HepG2 (cell line): ENCODE results near the gene KLC4. TPM values are rescaled to one million over a fixed set of nuclear protein-coding genes. Genes with fewer than 3 reads are reported as not detected.
A peak's percentile ranks its signal among the peaks of the same experiment; 100 is the strongest.

ENCODE experiments used
- AGO2 ChIP-seq: fragments of 200-400 bp; formaldehyde crosslinking; optimal IDR thresholded peaks from 2 replicates; pipeline ENCODE3; 2017; ENCODE audit warnings: mild to moderate bottlenecking, low read depth, low read length, moderate library complexity
- ASH2L ChIP-seq: fragments of 300-600, 200-600 bp; sonication (generic); IDR thresholded peaks from 2 replicates; pipeline ENCODE4 v1.7.0; 2017; ENCODE audit warnings: low read depth, mild to moderate bottlenecking, moderate library complexity, mixed read lengths, low read length; ENCODE audit not compliant: insufficient read length
- CC2D1A ChIP-seq: sonication (generic); formaldehyde crosslinking; IDR thresholded peaks from 2 replicates; pipeline ENCODE4 v1.8.1; 2023; ENCODE audit warnings: mild to moderate bottlenecking, missing genetic modification reagents
- GFI1 ChIP-seq: sonication (generic); formaldehyde crosslinking; IDR thresholded peaks from 2 replicates; pipeline ENCODE4 v1.5.0; 2020; ENCODE audit warnings: missing genetic modification reagents, mild to moderate bottlenecking, borderline replicate concordance
- HOXA3 ChIP-seq: sonication (generic); formaldehyde crosslinking; IDR thresholded peaks from 2 replicates; pipeline ENCODE4 v1.5.0; 2020; ENCODE audit warnings: missing genetic modification reagents
- KLF16 ChIP-seq, 2 experiments: sonication (generic) in 1 of 2; formaldehyde crosslinking in 1 of 2; IDR thresholded peaks; 2 replicates each; pipeline versions ENCODE4 v1.6.1 to v1.8.0; 2016 to 2023; ENCODE audit warnings: missing genetic modification reagents in 2 of 2, missing compliant biosample characterization in 1 of 2
- NR1H2 ChIP-seq: sonication (generic); formaldehyde crosslinking; IDR thresholded peaks from 2 replicates; pipeline ENCODE4 v1.8.1; 2022; ENCODE audit warnings: low read depth, missing genetic modification reagents, borderline replicate concordance
- NRL ChIP-seq: sonication (generic); formaldehyde crosslinking; IDR thresholded peaks from 2 replicates; pipeline ENCODE4 v1.5.0; 2020; ENCODE audit warnings: missing genetic modification reagents, mild to moderate bottlenecking, moderate library complexity, borderline replicate concordance
- SRSF1 ChIP-seq: fragments of 200-400 bp; formaldehyde crosslinking; optimal IDR thresholded peaks from 2 replicates; pipeline ENCODE3; 2017; ENCODE audit warnings: mild to moderate bottlenecking, low read depth, low read length, moderate library complexity
- TBL1XR1 ChIP-seq: fragments of 150-350 bp; IDR thresholded peaks from 2 replicates; pipeline ENCODE4 v1.6.1; 2014; ENCODE audit warnings: borderline replicate concordance, low read length; ENCODE audit not compliant: partially characterized antibody
- TBX3 ChIP-seq: fragments of 450-650 bp; IDR thresholded peaks from 2 replicates; pipeline ENCODE4 v1.6.1; 2017; ENCODE audit warnings: antibody characterized with exemption, mild to moderate bottlenecking, inconsistent platforms, borderline replicate concordance
- TCF7 ChIP-seq: sonication (generic); IDR thresholded peaks from 2 replicates; pipeline ENCODE4 v1.6.1; 2016; ENCODE audit warnings: antibody characterized with exemption, low read depth
- TEAD3 ChIP-seq: optimal IDR thresholded peaks from 2 replicates; pipeline ENCODE3; 2016; ENCODE audit warnings: borderline replicate concordance
- TSC22D2 ChIP-seq: sonication (generic); formaldehyde crosslinking; IDR thresholded peaks from 2 replicates; pipeline ENCODE4 v1.5.1; 2020; ENCODE audit warnings: missing genetic modification reagents, mild to moderate bottlenecking, borderline replicate concordance
- ZNF205 ChIP-seq: IDR thresholded peaks from 2 replicates; pipeline ENCODE4 v1.6.1; 2018; ENCODE audit warnings: missing biosample characterization, missing genetic modification reagents
- ZNF296 ChIP-seq: sonication (generic); formaldehyde crosslinking; conservative IDR thresholded peaks from 2 replicates; pipeline ENCODE4 v1.5.0; 2020; ENCODE audit warnings: mild to moderate bottlenecking, missing genetic modification reagents
- ZNF652 ChIP-seq: IDR thresholded peaks from 2 replicates; pipeline ENCODE4 v1.6.1; 2016; ENCODE audit warnings: low read depth, borderline replicate concordance
- ZNF747 ChIP-seq: sonication (generic); formaldehyde crosslinking; IDR thresholded peaks from 2 replicates; pipeline ENCODE4 v1.8.1; 2023; ENCODE audit warnings: missing genetic modification reagents, mild to moderate bottlenecking, borderline replicate concordance
- ZNF772 ChIP-seq: sonication (generic); formaldehyde crosslinking; IDR thresholded peaks from 2 replicates; pipeline ENCODE4 v1.5.0; 2020; ENCODE audit warnings: mild to moderate bottlenecking, missing genetic modification reagents
- polyA plus RNA-seq, 8 experiments: library from polyadenylated mRNA; depleted of rRNA in 3 of 8; stranded (reverse) in 7 of 8; unstranded in 1 of 8; fragments of >200 nt; fragmentation: Illumina TruSeq in 4 of 8; extraction: Trizol in 4 of 8; gene quantifications; 2 replicates each; pipeline versions ENCODE4 v1.2.1 to v1.2.3, GENCODE V29; 2011 to 2016; ENCODE audit warnings: low read depth in 4 of 8, missing spikeins in 1 of 8, mixed read lengths in 1 of 8; ENCODE audit not compliant: insufficient read depth in 1 of 8
- total RNA-seq, 5 experiments: library from RNA; depleted of rRNA; stranded (reverse); fragments of >200 nt; fragmentation: Illumina TruSeq; extraction: Trizol; gene quantifications; 2 replicates each; pipeline ENCODE4 v1.2.3, GENCODE V29; 2016; ENCODE audit warnings: low read depth in 1 of 5
- TF ChIP-seq, protein P1 (sequence below): sonication (generic); formaldehyde crosslinking; IDR thresholded peaks from one replicate; pipeline ENCODE4 v1.5.1; 2020; ENCODE audit warnings: mild to moderate bottlenecking, missing genetic modification reagents; ENCODE audit errors: not compliant biosample characterization
- TF ChIP-seq, protein P2 (sequence below): fragments of 450-650 bp; IDR thresholded peaks from 2 replicates; pipeline ENCODE4 v1.6.1; 2016

KLC4 gene
- total and polyA plus RNA-seq, 2 of the 13 experiments (the other 11 are each of a cell fraction or from before 2014, with no cell fraction given) = 45.4 to 70.4 TPM

DNA sequence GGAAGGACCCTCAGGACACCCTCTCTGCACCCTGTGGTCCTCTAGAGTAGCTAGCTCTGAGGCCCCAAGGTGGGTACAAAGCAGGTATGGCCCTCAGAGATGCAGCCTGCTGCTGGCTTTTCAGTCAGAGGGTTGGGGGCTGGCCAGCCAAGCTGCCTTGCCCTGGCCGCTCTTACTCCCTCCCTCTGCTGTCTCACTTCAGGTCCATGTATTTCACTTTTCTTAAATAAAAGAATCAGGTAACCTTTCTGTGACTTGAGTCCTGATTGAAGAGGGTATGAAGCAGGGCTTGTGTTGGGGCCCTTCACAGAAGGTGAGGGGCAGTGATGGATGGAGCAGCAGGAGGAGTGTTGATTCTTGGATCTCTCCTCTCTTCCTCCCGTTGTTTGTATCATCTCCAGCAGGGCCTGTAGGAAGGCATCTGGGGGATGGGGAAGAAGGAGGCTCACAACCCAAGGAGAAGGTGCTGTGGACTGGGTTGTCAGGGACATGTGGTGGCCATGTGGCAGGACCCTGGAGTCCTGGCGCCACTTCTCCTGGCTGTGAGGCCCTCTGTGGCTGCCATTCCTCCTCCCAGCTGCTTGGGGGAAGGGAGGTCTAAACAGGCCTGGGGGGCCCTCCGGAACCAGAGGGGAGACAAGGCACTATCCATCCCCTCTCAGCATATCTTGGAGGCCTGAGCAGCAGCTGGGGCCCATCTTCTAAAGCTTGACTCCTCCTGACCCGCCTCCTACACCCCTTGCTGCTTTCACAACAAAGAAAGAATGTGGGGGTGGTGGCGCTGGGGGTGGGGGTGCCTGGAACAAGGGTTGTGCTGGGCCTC lies 15.6 kb downstream of the KLC4 start (continued):
- TF ChIP-seq SRSF1 (peak; percentile 46), TEAD3 (CRISPR knock-in tag) (no peak), ZNF205 (no peak), ZNF747 (CRISPR knock-in tag) (no peak), TBX3 (no peak), TBL1XR1 (no peak), ZNF652 (CRISPR knock-in tag) (no peak), ZNF772 (no peak), NR1H2 (CRISPR knock-in tag) (no peak), NRL (peak; percentile 50; the same call in 1 of the 2 replicates), ASH2L (no peak), AGO2 (peak; percentile 50), GFI1 (CRISPR knock-in tag) (no peak), ZNF296 (CRISPR knock-in tag) (no peak), TSC22D2 (CRISPR knock-in tag) (no peak), TCF7 (no peak), CC2D1A (no peak), HOXA3 (no peak), KLF16 (CRISPR knock-in tag; IDR thresholded peaks at IDR 0.05) (no peak)
- TF ChIP-seq, protein P1, sequence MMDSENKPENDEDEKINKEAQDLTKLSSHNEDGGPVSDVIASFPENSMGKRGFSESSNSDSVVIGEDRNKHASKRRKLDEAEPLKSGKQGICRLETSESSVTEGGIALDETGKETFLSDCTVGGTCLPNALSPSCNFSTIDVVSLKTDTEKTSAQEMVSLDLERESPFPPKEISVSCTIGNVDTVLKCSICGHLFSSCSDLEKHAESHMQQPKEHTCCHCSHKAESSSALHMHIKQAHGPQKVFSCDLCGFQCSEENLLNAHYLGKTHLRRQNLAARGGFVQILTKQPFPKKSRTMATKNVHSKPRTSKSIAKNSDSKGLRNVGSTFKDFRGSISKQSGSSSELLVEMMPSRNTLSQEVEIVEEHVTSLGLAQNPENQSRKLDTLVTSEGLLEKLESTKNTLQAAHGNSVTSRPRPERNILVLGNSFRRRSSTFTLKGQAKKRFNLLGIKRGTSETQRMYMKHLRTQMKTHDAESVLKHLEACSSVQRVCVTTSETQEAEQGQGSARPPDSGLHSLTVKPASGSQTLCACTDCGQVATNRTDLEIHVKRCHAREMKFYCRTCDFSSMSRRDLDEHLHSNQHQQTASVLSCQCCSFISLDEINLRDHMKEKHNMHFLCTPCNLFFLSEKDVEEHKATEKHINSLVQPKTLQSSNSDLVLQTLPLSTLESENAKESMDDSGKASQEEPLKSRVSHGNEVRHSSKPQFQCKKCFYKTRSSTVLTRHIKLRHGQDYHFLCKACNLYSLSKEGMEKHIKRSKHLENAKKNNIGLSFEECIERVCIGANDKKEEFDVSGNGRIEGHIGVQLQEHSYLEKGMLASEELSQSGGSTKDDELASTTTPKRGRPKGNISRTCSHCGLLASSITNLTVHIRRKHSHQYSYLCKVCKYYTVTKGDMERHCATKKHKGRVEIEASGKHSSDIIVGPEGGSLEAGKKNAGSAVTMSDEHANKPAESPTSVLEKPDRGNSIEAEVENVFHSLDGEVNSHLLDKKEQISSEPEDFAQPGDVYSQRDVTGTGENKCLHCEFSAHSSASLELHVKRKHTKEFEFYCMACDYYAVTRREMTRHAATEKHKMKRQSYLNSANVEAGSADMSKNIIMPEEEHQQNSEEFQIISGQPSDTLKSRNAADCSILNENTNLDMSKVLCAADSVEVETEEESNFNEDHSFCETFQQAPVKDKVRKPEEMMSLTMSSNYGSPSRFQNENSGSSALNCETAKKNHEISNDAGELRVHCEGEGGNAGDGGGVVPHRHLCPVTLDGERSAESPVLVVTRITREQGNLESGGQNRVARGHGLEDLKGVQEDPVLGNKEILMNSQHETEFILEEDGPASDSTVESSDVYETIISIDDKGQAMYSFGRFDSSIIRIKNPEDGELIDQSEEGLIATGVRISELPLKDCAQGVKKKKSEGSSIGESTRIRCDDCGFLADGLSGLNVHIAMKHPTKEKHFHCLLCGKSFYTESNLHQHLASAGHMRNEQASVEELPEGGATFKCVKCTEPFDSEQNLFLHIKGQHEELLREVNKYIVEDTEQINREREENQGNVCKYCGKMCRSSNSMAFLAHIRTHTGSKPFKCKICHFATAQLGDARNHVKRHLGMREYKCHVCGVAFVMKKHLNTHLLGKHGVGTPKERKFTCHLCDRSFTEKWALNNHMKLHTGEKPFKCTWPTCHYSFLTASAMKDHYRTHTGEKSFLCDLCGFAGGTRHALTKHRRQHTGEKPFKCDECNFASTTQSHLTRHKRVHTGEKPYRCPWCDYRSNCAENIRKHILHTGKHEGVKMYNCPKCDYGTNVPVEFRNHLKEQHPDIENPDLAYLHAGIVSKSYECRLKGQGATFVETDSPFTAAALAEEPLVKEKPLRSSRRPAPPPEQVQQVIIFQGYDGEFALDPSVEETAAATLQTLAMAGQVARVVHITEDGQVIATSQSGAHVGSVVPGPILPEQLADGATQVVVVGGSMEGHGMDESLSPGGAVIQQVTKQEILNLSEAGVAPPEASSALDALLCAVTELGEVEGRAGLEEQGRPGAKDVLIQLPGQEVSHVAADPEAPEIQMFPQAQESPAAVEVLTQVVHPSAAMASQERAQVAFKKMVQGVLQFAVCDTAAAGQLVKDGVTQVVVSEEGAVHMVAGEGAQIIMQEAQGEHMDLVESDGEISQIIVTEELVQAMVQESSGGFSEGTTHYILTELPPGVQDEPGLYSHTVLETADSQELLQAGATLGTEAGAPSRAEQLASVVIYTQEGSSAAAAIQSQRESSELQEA = no peak
- TF ChIP-seq, protein P2, sequence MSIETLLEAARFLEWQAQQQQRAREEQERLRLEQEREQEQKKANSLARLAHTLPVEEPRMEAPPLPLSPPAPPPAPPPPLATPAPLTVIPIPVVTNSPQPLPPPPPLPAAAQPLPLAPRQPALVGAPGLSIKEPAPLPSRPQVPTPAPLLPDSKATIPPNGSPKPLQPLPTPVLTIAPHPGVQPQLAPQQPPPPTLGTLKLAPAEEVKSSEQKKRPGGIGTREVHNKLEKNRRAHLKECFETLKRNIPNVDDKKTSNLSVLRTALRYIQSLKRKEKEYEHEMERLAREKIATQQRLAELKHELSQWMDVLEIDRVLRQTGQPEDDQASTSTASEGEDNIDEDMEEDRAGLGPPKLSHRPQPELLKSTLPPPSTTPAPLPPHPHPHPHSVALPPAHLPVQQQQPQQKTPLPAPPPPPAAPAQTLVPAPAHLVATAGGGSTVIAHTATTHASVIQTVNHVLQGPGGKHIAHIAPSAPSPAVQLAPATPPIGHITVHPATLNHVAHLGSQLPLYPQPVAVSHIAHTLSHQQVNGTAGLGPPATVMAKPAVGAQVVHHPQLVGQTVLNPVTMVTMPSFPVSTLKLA = peak; percentile 47
